HepG2 (cell line): ENCODE data around the gene RXFP2.

ENCODE experiments used
- CTCF ChIP-seq: sonication (generic); formaldehyde crosslinking; IDR thresholded peaks from 2 replicates; pipeline ENCODE4 v1.5.0; 2020; ENCODE audit warnings: mild to moderate bottlenecking, missing genetic modification reagents, moderate library complexity
- PAXIP1 ChIP-seq: sonication (generic); formaldehyde crosslinking; conservative IDR thresholded peaks from 2 replicates; pipeline ENCODE4 v1.4.0; 2020; ENCODE audit warnings: mild to moderate bottlenecking, missing genetic modification reagents, moderate library complexity
- ZNF660 ChIP-seq: sonication (generic); formaldehyde crosslinking; IDR thresholded peaks from 2 replicates; pipeline ENCODE4 v1.5.1; 2020; ENCODE audit warnings: mild to moderate bottlenecking, low read depth, missing genetic modification reagents, borderline replicate concordance

- peak; percentile 40 for TF ChIP-seq CTCF (CRISPR knock-in tag)
- TF ChIP-seq PAXIP1 (CRISPR knock-in tag): no peak
- TF ChIP-seq ZNF660 (CRISPR knock-in tag): no peak
Observed at GRCh38 chr13:31797154-31797775, 57.9 kb downstream of the RXFP2 start.
